Activated B cell treated with CpG ODN at 0.5 μM for 24 hours (primary cell): ENCODE results near the gene SQSTM1. TPM values are rescaled to one million over a fixed set of nuclear protein-coding genes. Genes with fewer than 3 reads are reported as not detected.

Experiments
- ATAC-seq: fragments of 200-7000 bp; cut with Tn5 transposase; one replicate; pipeline ENCODE4 v1.10.0; 2021; ENCODE audit warnings: low read depth, mild to moderate bottlenecking, moderate library complexity
- CTCF ChIA-PET: fragments of 350-600 bp; sonication (Branson Sonifier 250); formaldehyde crosslinking; loops from one replicate; lab custom pipeline; 2021; ENCODE audit warnings: antibody characterized with exemption; lab: Charles Lee
- POLR2A ChIA-PET: fragments of 350-600 bp; sonication (Branson Sonifier 250); formaldehyde crosslinking; loops from one replicate; lab custom pipeline; 2021; ENCODE audit warnings: antibody characterized with exemption; lab: Charles Lee
- DNase-seq: peaks from one replicate; pipeline ENCODE4 v3.0.0; 2022
- H3K27ac Mint-ChIP-seq: one replicate; pipeline ENCODE4 v1.8.0; 2020; ENCODE audit warnings: mixed read lengths
- H3K27me3 Mint-ChIP-seq: one replicate; pipeline ENCODE4 v1.8.0; 2021; ENCODE audit warnings: mixed read lengths
- H3K36me3 Mint-ChIP-seq: one replicate; pipeline ENCODE4 v1.8.0; 2021; ENCODE audit warnings: low read depth, mixed read lengths
- H3K4me1 Mint-ChIP-seq: one replicate; pipeline ENCODE4 v1.8.0; 2021; ENCODE audit warnings: mixed read lengths
- H3K4me3 Mint-ChIP-seq: one replicate; pipeline ENCODE4 v1.8.0; 2020; ENCODE audit warnings: mild to moderate bottlenecking, mixed read lengths
- H3K9me3 Mint-ChIP-seq: one replicate; pipeline ENCODE4 v1.8.0; 2020; ENCODE audit warnings: mixed read lengths
- intact Hi-C: fragments of 100-400 bp; cut with micrococcal nuclease; formaldehyde crosslinking; loops from one replicate; pipeline ENCODE4 v1.15.1; 2024
- total RNA-seq: library from RNA; stranded (reverse); gene quantifications from 2 replicates; pipeline ENCODE4 v1.2.3, GENCODE V29; 2022
- TF ChIP-seq, protein P1 (sequence below): fragments of 200-600 bp; IDR thresholded peaks from one replicate; pipeline ENCODE4 v1.8.0; 2022; ENCODE audit warnings: antibody characterized with exemption, mild to moderate bottlenecking

Gene SQSTM1
- total RNA-seq, 1 donor from 2014 or later = 243 TPM

DNA sequence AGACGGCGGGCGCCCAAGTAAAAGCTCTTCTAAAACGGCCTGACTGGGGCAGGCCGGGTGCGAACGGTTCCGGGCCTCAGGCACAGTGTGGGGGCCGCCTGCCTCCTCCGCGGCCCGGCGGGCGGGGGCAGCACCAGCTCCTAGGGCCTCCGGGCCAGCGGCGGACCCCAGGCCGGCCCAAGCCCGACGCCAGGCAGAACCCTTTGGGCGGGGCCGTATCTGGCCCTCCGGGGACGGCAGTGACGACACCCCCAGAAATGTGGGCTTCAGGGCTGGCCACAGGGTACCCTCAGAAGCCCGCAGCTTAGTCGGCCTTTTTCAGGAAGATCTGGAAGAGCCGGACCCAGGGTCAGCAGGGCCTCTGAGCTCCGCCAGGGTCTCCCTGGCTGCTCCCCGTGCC is 23.0 kb upstream of the SQSTM1 start:
- intact Hi-C loops = loop anchor here (2.0 to 10.0 kb wide), 5 partner anchors 65 to 275 kb away; partner anchors contain the start of genes CANX, HNRNPH1, MAML1 and RNF130
- H3K9me3 Mint-ChIP-seq = no peaks in the 10 kb centered on the region
- H3K4me1 Mint-ChIP-seq = peaks cover 34% of the 10 kb centered on the region
- H3K4me3 Mint-ChIP-seq = no peak overlapping the region
- peaks cover 27% of the 10 kb centered on the region for H3K36me3 Mint-ChIP-seq
- H3K27me3 Mint-ChIP-seq = no peaks in the 10 kb centered on the region
- POLR2A ChIA-PET = interaction anchor here (1.0 to 2.3 kb wide), 2 partner anchors 22 to 25 kb away, joined by 3 to 16 read pairs; partner anchors contain the start of gene SQSTM1
- ATAC-seq (no peak), DNase-seq (no peak)
- H3K27ac Mint-ChIP-seq = no peak overlapping the region
- TF ChIP-seq, protein P1, sequence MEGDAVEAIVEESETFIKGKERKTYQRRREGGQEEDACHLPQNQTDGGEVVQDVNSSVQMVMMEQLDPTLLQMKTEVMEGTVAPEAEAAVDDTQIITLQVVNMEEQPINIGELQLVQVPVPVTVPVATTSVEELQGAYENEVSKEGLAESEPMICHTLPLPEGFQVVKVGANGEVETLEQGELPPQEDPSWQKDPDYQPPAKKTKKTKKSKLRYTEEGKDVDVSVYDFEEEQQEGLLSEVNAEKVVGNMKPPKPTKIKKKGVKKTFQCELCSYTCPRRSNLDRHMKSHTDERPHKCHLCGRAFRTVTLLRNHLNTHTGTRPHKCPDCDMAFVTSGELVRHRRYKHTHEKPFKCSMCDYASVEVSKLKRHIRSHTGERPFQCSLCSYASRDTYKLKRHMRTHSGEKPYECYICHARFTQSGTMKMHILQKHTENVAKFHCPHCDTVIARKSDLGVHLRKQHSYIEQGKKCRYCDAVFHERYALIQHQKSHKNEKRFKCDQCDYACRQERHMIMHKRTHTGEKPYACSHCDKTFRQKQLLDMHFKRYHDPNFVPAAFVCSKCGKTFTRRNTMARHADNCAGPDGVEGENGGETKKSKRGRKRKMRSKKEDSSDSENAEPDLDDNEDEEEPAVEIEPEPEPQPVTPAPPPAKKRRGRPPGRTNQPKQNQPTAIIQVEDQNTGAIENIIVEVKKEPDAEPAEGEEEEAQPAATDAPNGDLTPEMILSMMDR = no peak
- CTCF ChIA-PET = no interaction called here

DNA sequence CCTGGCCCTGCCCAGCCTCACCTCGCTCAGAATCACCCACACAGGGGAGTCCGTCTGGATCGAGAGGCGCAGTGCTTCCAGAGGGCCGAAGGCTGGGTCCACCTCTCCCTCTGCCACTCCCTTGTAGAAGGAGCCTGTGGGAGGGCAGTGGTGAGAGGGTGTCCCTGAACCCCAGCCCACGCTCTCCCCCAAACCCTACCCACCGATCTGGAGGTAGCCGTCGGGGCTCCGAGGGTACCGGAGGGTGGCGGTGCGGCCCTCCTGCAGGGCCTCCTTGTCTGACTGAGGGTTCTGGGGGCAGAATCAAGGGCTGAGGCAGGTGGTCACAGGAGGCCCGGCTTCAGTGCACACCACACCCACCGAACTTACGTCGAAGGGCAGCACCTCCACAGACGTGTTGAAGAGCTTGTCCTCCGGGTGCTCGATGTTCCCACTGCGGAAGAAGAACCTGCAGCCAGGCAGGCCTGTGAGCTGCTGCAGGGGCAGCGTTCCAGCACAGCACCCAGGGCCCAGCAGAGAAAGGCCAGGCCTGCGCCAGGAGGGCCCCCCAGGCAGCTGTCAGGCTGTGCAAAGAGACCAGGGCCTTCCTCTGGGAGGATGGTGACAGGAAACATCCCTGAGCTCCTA is 22.4 kb upstream of the SQSTM1 start:
- H3K36me3 Mint-ChIP-seq = peaks cover 27% of the 10 kb centered on the region
- H3K4me1 Mint-ChIP-seq = peaks cover 36% of the 10 kb centered on the region
- no peak for DNase-seq
- H3K27ac Mint-ChIP-seq = no peak overlapping the region
- no peaks in the 10 kb centered on the region for H3K9me3 Mint-ChIP-seq
- no peaks in the 10 kb centered on the region for H3K27me3 Mint-ChIP-seq
- no peak for ATAC-seq
- TF ChIP-seq, protein P1 = no peak
- no peak overlapping the region for H3K4me3 Mint-ChIP-seq
- ChIA-PET POLR2A (no interaction called here), CTCF (no interaction called here)
- intact Hi-C loops = loop anchor here (5.0 to 10.0 kb wide), 3 partner anchors 121 to 274 kb away; partner anchors contain the start of genes HNRNPH1 and RNF130

DNA sequence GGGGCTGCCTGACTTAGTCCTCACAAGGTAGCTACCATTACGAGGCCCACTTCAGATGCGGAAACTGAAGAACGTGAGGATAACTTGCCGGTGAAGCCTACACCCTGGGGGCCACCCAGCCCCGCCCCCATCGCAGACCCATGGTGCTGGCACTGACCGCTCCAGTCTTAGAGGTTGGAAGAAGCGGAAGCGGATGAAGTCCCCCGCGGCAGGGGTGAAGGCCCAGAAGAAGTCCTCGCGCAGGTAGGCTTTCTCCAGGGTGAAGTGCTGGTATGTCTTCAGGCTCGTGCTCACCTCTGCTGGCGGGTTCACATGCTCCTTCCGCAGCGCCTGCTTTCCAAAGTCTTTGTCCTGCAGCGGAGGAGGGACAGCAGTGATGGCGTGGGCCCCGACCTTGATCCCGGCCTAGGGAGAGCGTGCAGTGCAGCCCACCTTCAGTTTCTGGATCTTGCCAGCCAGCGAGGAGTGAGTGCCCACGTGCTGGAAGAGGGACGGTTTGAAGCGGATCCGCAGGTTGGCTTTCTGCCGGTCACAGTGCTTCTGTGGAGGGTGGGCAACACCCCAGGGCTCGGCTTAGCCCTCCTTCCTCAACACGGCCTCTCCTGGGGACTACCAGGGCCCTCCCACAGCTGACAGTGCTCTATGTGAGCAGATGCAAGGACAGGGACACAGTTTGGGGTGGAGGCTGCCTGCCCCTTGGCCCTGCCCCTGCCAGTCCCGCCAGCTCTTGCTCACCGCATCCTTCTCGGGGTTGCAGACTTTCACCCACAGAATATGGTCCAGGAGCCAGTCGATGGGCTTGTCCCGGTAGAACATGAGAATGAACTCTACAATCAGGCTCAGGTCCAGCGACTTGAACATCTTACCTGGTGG is 21.7 kb upstream of the SQSTM1 start:
- no peaks in the 10 kb centered on the region for H3K9me3 Mint-ChIP-seq
- H3K27me3 Mint-ChIP-seq = no peaks in the 10 kb centered on the region
- peaks cover 35% of the 10 kb centered on the region for H3K4me1 Mint-ChIP-seq
- POLR2A ChIA-PET = no interaction called here
- TF ChIP-seq, protein P1 = no peak
- no peak overlapping the region for H3K4me3 Mint-ChIP-seq
- H3K36me3 Mint-ChIP-seq = peaks cover 27% of the 10 kb centered on the region
- intact Hi-C loops = loop anchor here (5.0 to 10.0 kb wide), 3 partner anchors 122 to 273 kb away; partner anchors contain the start of genes HNRNPH1 and RNF130
- ATAC-seq (no peak), DNase-seq (no peak)
- no peak overlapping the region for H3K27ac Mint-ChIP-seq
- CTCF ChIA-PET = no interaction called here

DNA sequence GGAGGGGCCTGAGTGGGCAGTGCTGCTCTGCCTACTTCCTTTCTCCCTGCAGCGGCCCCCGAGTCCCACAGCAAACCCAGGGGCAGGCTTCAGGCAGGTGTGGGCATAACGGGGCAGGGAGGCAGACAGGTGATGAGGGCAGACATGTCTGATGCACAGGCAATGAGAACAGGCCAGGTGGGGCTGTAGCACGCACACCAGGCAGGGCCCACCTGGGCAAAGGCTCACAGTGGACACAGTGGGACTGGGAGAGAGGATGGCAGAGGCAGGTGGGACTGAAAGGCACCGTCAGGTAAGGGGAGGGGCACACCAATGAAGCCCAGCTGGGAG is 21.1 kb upstream of the SQSTM1 start:
- H3K36me3 Mint-ChIP-seq = peaks cover 27% of the 10 kb centered on the region
- H3K27ac Mint-ChIP-seq = no peak overlapping the region
- POLR2A ChIA-PET = no interaction called here
- H3K9me3 Mint-ChIP-seq = no peaks in the 10 kb centered on the region
- DNase-seq (no peak), ATAC-seq (no peak)
- H3K4me3 Mint-ChIP-seq = no peak overlapping the region
- TF ChIP-seq, protein P1 = no peak
- intact Hi-C loops = loop anchor here (5.0 to 10.0 kb wide), 3 partner anchors 122 to 273 kb away; partner anchors contain the start of genes HNRNPH1 and RNF130
- CTCF ChIA-PET = no interaction called here
- H3K27me3 Mint-ChIP-seq = no peaks in the 10 kb centered on the region
- peaks cover 35% of the 10 kb centered on the region for H3K4me1 Mint-ChIP-seq
